ENCODE data around the gene VTI1A.

The VTI1A gene

DNA sequence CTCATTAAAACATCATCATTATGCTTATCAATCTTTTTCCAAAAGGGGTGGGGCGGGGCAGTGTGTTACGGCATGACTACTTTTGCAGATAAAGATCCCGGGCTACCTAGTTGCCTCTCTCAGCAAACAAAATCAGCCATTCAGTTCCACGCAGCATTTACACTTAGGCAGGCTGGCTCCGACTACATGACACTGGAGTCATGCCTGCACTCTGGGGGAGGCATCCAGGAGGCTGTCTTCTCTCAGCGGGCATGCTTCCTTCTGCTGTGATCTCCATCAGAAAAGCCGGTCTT, 309.2 kb downstream of the VTI1A start:
- Histone ChIP-seq H3K4me2 (ENCODE audit: low read depth, low read length) (no peak overlapping the region), H4K20me1 (ENCODE audit: insufficient read depth, low read length) (no peaks in the 10 kb centered on the region), H3K36me3 (replicated peaks; ENCODE audit: insufficient read depth, low read length) (no peaks in the 10 kb centered on the region), H3K27me3 (replicated peaks; ENCODE audit: insufficient read depth, low read length) (no peaks in the 10 kb centered on the region), H3F3A (ENCODE audit: insufficient read depth, low read length) (no peaks in the 10 kb centered on the region), H2AFZ (ENCODE audit: low read length) (no peak overlapping the region), H3K9me2 (replicated peaks; ENCODE audit: insufficient read depth, low read length) (no peaks in the 10 kb centered on the region), H3K4me1 (ENCODE audit: low read length) (no peaks in the 10 kb centered on the region), H3K9me3 (replicated peaks; ENCODE audit: insufficient read depth, low read length) (no peaks in the 10 kb centered on the region), H3K9ac (ENCODE audit: low read length) (no peak overlapping the region), H3K27ac (ENCODE audit: low read length) (no peak overlapping the region), H3K4me3 (ENCODE audit: low read length) (no peak overlapping the region), H3K79me2 (ENCODE audit: low read length) (no peaks in the 10 kb centered on the region)
- TF ChIP-seq EZH2 (optimal IDR thresholded peaks at IDR 0.05; ENCODE audit: low read depth, low read length), result no peak
- no peak for TF ChIP-seq EZH2phosphoT487 (IDR thresholded peaks at IDR 0.05; ENCODE audit: low read length)
- TF ChIP-seq, protein P1, sequence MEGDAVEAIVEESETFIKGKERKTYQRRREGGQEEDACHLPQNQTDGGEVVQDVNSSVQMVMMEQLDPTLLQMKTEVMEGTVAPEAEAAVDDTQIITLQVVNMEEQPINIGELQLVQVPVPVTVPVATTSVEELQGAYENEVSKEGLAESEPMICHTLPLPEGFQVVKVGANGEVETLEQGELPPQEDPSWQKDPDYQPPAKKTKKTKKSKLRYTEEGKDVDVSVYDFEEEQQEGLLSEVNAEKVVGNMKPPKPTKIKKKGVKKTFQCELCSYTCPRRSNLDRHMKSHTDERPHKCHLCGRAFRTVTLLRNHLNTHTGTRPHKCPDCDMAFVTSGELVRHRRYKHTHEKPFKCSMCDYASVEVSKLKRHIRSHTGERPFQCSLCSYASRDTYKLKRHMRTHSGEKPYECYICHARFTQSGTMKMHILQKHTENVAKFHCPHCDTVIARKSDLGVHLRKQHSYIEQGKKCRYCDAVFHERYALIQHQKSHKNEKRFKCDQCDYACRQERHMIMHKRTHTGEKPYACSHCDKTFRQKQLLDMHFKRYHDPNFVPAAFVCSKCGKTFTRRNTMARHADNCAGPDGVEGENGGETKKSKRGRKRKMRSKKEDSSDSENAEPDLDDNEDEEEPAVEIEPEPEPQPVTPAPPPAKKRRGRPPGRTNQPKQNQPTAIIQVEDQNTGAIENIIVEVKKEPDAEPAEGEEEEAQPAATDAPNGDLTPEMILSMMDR (IDR thresholded peaks at IDR 0.05; ENCODE audit: low read length), result no peak
- DNase-seq, result no peak

DNA sequence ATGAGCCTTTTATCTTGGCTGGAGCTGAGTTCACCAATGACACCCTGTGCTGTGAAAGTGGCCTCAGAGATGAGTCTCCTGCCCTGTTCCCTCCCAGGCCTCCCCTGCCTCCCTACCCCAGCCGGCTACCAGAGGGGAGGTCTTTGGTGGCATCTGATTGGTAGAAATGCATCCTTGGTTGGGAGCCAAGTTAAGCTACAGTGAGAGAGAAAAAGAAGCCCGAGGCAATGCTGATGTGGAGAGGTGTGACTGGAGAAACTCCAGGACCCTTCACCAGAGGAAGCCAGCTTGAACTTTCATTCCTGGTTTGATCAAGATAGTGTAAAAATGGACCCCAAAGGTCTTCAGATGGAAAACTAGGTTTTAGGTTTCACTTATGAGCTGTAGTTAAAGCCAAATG, 311.9 kb downstream of the VTI1A start:
- Histone ChIP-seq H3K79me2 (ENCODE audit: low read length) (no peaks in the 10 kb centered on the region), H3F3A (ENCODE audit: insufficient read depth, low read length) (no peaks in the 10 kb centered on the region), H3K9ac (ENCODE audit: low read length) (no peak overlapping the region), H3K9me3 (replicated peaks; ENCODE audit: insufficient read depth, low read length) (no peaks in the 10 kb centered on the region), H3K27me3 (replicated peaks; ENCODE audit: insufficient read depth, low read length) (no peaks in the 10 kb centered on the region), H3K36me3 (replicated peaks; ENCODE audit: insufficient read depth, low read length) (no peaks in the 10 kb centered on the region), H3K4me1 (ENCODE audit: low read length) (no peaks in the 10 kb centered on the region), H3K27ac (ENCODE audit: low read length) (no peak overlapping the region), H4K20me1 (ENCODE audit: insufficient read depth, low read length) (no peaks in the 10 kb centered on the region), H3K4me2 (ENCODE audit: low read depth, low read length) (no peak overlapping the region), H3K4me3 (ENCODE audit: low read length) (no peak overlapping the region), H2AFZ (ENCODE audit: low read length) (no peak overlapping the region), H3K9me2 (replicated peaks; ENCODE audit: insufficient read depth, low read length) (no peaks in the 10 kb centered on the region)
- TF ChIP-seq EZH2phosphoT487 (IDR thresholded peaks at IDR 0.05; ENCODE audit: low read length) (no peak), EZH2 (optimal IDR thresholded peaks at IDR 0.05; ENCODE audit: low read depth, low read length) (no peak)
- TF ChIP-seq, protein P1 (IDR thresholded peaks at IDR 0.05; ENCODE audit: low read length), result no peak
- DNase-seq, result no peak

DNA sequence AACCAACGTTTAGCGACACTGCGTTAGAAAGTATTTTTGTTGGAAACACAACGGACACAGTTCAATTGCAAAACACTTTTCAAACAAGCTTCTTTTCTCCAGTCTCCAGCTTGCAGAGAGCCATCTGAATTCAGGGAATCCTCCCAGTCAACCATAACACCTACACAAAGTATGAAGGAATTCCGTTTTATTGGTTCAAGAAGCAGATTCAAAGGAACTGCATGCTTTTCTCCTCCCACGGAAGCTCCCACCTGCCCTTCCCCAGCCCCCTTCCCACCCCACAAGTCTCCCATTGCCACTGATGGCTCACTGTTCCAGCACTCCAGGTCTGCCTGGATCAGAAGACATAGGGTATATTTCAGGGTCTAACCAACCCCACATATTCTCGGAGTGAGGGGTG, 312.5 kb downstream of the VTI1A start:
- H2AFZ ChIP-seq (ENCODE audit: low read length), result no peak overlapping the region
- no peaks in the 10 kb centered on the region for H3K4me1 ChIP-seq (ENCODE audit: low read length)
- H3K27me3 ChIP-seq (replicated peaks; ENCODE audit: insufficient read depth, low read length), result no peaks in the 10 kb centered on the region
- TF ChIP-seq, protein P1 (IDR thresholded peaks at IDR 0.05; ENCODE audit: low read length), result no peak
- TF ChIP-seq EZH2 (optimal IDR thresholded peaks at IDR 0.05; ENCODE audit: low read depth, low read length), result no peak
- TF ChIP-seq EZH2phosphoT487 (IDR thresholded peaks at IDR 0.05; ENCODE audit: low read length), result no peak
- no peaks in the 10 kb centered on the region for H3F3A ChIP-seq (ENCODE audit: insufficient read depth, low read length)
- H3K9ac ChIP-seq (ENCODE audit: low read length), result no peak overlapping the region
- H4K20me1 ChIP-seq (ENCODE audit: insufficient read depth, low read length), result no peaks in the 10 kb centered on the region
- no peak for DNase-seq
- no peak overlapping the region for H3K4me3 ChIP-seq (ENCODE audit: low read length)
- H3K79me2 ChIP-seq (ENCODE audit: low read length), result no peaks in the 10 kb centered on the region
- H3K9me2 ChIP-seq (replicated peaks; ENCODE audit: insufficient read depth, low read length), result no peaks in the 10 kb centered on the region
- H3K27ac ChIP-seq (ENCODE audit: low read length), result no peak overlapping the region
- no peaks in the 10 kb centered on the region for H3K9me3 ChIP-seq (replicated peaks; ENCODE audit: insufficient read depth, low read length)
- no peaks in the 10 kb centered on the region for H3K36me3 ChIP-seq (replicated peaks; ENCODE audit: insufficient read depth, low read length)
- H3K4me2 ChIP-seq (ENCODE audit: low read depth, low read length), result no peak overlapping the region
